ENCODE results near the gene STK11IP. TPM values are rescaled to one million over a fixed set of nuclear protein-coding genes. Genes with fewer than 3 reads are reported as not detected.

Gene STK11IP
- total RNA-seq, 1 experiment from 2014 or later = 45.0 TPM

DNA sequence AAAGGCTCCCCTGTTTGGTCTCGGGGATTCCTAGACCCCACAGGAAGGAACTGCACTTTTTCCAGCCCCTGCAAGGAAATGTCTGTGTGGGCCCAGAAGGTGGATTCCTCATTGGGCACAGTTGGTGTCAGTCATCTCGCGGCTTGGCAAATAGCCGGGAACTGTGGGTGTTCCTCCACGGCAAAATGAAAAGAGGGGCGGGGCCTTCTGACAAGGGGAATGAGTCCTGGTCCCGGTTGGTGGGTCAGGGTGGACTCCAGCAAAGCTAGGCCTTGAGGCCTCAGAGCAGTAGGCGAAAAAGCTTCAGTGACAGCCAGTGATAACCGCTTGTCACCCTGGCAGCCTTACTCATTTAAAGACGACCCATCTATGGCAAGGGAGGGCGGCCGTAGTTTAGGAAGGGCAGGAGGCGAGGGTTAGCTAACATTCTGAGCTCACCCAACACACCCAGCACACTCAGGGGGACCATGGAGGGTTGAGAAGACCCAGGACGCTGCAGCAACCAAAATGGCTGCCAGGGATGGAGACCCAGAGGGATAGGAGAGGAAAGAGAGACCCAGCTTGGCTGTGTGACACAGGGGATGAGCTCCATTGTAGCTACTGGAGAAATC lies 46.2 kb downstream of the STK11IP start:
- intact Hi-C loops (cut with micrococcal nuclease) = loop anchor here (10.0 kb wide), 1 partner anchor 239 kb away; no protein-coding TSS in a partner anchor
- Histone ChIP-seq H3K4me3 (replicated peaks in 1 of 2; ENCODE audit: low read depth in 1 of 2, low read length in 2 of 2) (no peak overlapping the region), H3K27me3 (ENCODE audit: insufficient read depth, low read length) (no peaks in the 10 kb centered on the region), H3K79me2 (ENCODE audit: insufficient read depth, low read length) (no peaks in the 10 kb centered on the region), H3K9ac (ENCODE audit: low read length) (no peak overlapping the region), H3K9me3 (ENCODE audit: control insufficient read depth in 1 of 2, insufficient read depth in 1 of 2, low read depth in 1 of 2, low read length in 2 of 2) (no peaks in the 10 kb centered on the region), H3K36me3 (ENCODE audit: control insufficient read depth in 1 of 2, insufficient read depth in 2 of 2, low read length in 2 of 2) (peaks cover 2 to 11% of the 10 kb centered on the region in 2 experiments; a peak in 2 of 4 replicates), H3K4me1 (ENCODE audit: control insufficient read depth in 1 of 2, insufficient read depth in 2 of 2, low read length in 2 of 2) (peaks cover 24 to 56% of the 10 kb centered on the region in 2 experiments), H3K4me2 (ENCODE audit: low read length) (no peak overlapping the region), H4K20me1 (ENCODE audit: insufficient read depth) (no peaks in the 10 kb centered on the region), H3K27ac (ENCODE audit: low read depth, low read length) (no peak overlapping the region), H2AFZ (ENCODE audit: low read depth, low read length, poor library complexity, severe bottlenecking) (no peak overlapping the region), H3K9me2 (ENCODE audit: insufficient read depth) (no peaks in the 10 kb centered on the region)
- BruUV-seq (replicated peaks) = no TSS peak
- TF ChIP-seq TCF7L2 (IDR thresholded peaks at IDR 0.05; ENCODE audit: borderline replicate concordance, extremely low read depth, insufficient read depth, insufficient read length) (peak; percentile 30), SP1 (IDR thresholded peaks at IDR 0.05; ENCODE audit: low read depth) (no peak)
- TF ChIP-seq, protein P1, sequence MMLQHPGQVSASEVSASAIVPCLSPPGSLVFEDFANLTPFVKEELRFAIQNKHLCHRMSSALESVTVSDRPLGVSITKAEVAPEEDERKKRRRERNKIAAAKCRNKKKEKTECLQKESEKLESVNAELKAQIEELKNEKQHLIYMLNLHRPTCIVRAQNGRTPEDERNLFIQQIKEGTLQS (IDR thresholded peaks at IDR 0.05) = no peak
- CTCF ChIA-PET = interaction anchor here (3.3 kb wide), 1 partner anchor 45 kb away, joined by 16 read pairs; no protein-coding TSS in a partner anchor
- DNase-seq (ENCODE audit: low read depth, low spot score) = no peak
- RAD21 ChIA-PET (ENCODE audit: low non-redundant PET in 1 of 2, low total read pairs in 2 of 2, uncharacterized antibody in 2 of 2, unreplicated experiment in 2 of 2) = no interaction called here
- POLR2A ChIA-PET = no interaction called here
- no peak for ATAC-seq

DNA sequence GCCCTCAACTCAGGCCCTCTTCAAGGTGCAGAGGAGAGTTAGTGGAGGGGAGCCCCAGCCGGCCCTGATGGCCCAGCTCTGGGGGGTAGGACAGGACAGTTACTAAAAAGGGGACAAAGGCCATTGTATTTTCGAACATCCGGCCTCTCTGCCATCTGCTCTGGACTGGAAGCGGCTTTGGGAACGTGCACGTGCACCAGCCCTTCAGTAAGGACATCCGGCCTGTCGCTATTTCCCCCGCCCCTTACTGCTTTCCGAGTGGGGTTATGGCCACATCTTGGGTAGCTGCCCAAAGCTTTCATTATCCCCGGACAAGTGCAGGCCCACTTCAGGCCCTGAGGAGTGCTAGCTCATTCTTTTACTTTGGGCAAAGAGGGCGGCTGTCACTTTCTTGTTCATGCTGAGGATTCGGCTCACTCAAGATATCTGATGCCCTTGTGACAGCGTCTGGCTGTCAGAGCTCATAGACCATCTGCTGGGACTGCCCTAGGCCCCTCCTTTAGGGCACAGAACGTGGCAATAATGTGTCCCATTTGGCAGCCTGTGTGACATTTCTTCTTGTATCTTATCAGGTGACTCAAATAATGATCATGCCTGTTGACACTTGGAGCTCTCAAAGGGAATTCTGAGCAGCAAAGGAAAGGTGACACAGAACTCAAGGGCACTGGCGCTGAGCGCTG lies 47.3 kb downstream of the STK11IP start:
- ATAC-seq (no peak), DNase-seq (ENCODE audit: low read depth, low spot score) (no peak)
- Histone ChIP-seq H3K4me1 (ENCODE audit: control insufficient read depth in 1 of 2, insufficient read depth in 2 of 2, low read length in 2 of 2) (peaks cover 24 to 56% of the 10 kb centered on the region in 2 experiments), H3K27me3 (ENCODE audit: insufficient read depth, low read length) (no peaks in the 10 kb centered on the region), H3K36me3 (ENCODE audit: control insufficient read depth in 1 of 2, insufficient read depth in 2 of 2, low read length in 2 of 2) (peaks cover 2 to 9% of the 10 kb centered on the region in 2 experiments; a peak in 2 of 4 replicates), H4K20me1 (ENCODE audit: insufficient read depth) (no peaks in the 10 kb centered on the region), H3K27ac (ENCODE audit: low read depth, low read length) (peak overlapping the region; percentile 50), H2AFZ (ENCODE audit: low read depth, low read length, poor library complexity, severe bottlenecking) (no peak overlapping the region), H3K4me2 (ENCODE audit: low read length) (peak overlapping the region; percentile 68), H3K4me3 (replicated peaks in 1 of 2; ENCODE audit: low read depth in 1 of 2, low read length in 2 of 2) (no peak overlapping the region), H3K9me2 (ENCODE audit: insufficient read depth) (no peaks in the 10 kb centered on the region), H3K79me2 (ENCODE audit: insufficient read depth, low read length) (no peaks in the 10 kb centered on the region), H3K9me3 (ENCODE audit: control insufficient read depth in 1 of 2, insufficient read depth in 1 of 2, low read depth in 1 of 2, low read length in 2 of 2) (no peaks in the 10 kb centered on the region), H3K9ac (ENCODE audit: low read length) (peak overlapping the region; percentile 5)
- POLR2A ChIA-PET = interaction anchor here (0.8 to 2.2 kb wide), 3 partner anchors 17 to 44 kb away, joined by 4 to 10 read pairs (median 4); no protein-coding TSS in a partner anchor
- intact Hi-C loops (cut with micrococcal nuclease) = loop anchor here (10.0 kb wide), 1 partner anchor 240 kb away; no protein-coding TSS in a partner anchor
- RAD21 ChIA-PET (ENCODE audit: low non-redundant PET in 1 of 2, low total read pairs in 2 of 2, uncharacterized antibody in 2 of 2, unreplicated experiment in 2 of 2) = interaction anchor here in 1 of 2 experiments (0.7 kb wide), 1 partner anchor 101 kb away, joined by 3 read pairs; the partner anchor contains the start of gene TMEM198
- BruUV-seq (replicated peaks) = no TSS peak
- CTCF ChIA-PET = interaction anchor here (0.6 to 3.3 kb wide), 5 partner anchors 10 to 115 kb away, joined by 3 to 16 read pairs (median 6); no protein-coding TSS in a partner anchor
- TF ChIP-seq, protein P2, sequence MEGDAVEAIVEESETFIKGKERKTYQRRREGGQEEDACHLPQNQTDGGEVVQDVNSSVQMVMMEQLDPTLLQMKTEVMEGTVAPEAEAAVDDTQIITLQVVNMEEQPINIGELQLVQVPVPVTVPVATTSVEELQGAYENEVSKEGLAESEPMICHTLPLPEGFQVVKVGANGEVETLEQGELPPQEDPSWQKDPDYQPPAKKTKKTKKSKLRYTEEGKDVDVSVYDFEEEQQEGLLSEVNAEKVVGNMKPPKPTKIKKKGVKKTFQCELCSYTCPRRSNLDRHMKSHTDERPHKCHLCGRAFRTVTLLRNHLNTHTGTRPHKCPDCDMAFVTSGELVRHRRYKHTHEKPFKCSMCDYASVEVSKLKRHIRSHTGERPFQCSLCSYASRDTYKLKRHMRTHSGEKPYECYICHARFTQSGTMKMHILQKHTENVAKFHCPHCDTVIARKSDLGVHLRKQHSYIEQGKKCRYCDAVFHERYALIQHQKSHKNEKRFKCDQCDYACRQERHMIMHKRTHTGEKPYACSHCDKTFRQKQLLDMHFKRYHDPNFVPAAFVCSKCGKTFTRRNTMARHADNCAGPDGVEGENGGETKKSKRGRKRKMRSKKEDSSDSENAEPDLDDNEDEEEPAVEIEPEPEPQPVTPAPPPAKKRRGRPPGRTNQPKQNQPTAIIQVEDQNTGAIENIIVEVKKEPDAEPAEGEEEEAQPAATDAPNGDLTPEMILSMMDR (IDR thresholded peaks at IDR 0.05 in 2 of 3, conservative IDR thresholded peaks at IDR 0.05 in 1 of 3; ENCODE audit: borderline replicate concordance in 1 of 3, insufficient read depth in 1 of 3, low read depth in 2 of 3, low read length in 2 of 3) = no peak
- TF ChIP-seq FOSL1 (IDR thresholded peaks at IDR 0.05; ENCODE audit: low read depth) (no peak), POLR2A (IDR thresholded peaks at IDR 0.05; ENCODE audit: borderline replicate concordance, extremely low read depth, insufficient read depth, insufficient read length) (no peak), JUND (IDR thresholded peaks at IDR 0.05) (no peak), EZH2 (IDR thresholded peaks at IDR 0.05) (no peak), RAD21 (IDR thresholded peaks at IDR 0.05; ENCODE audit: low read depth) (no peak), YY1 (IDR thresholded peaks at IDR 0.05; ENCODE audit: extremely low read depth, insufficient replicate concordance, low read depth, low read length) (no peak), TCF7L2 (IDR thresholded peaks at IDR 0.05; ENCODE audit: borderline replicate concordance, extremely low read depth, insufficient read depth, insufficient read length) (no peak), POLR2AphosphoS5 (IDR thresholded peaks at IDR 0.05; ENCODE audit: low read depth, low read length) (no peak), ELF1 (IDR thresholded peaks at IDR 0.05; ENCODE audit: borderline replicate concordance, low read depth) (no peak), ZFX (IDR thresholded peaks at IDR 0.05) (no peak)
- TF ChIP-seq, protein P3, sequence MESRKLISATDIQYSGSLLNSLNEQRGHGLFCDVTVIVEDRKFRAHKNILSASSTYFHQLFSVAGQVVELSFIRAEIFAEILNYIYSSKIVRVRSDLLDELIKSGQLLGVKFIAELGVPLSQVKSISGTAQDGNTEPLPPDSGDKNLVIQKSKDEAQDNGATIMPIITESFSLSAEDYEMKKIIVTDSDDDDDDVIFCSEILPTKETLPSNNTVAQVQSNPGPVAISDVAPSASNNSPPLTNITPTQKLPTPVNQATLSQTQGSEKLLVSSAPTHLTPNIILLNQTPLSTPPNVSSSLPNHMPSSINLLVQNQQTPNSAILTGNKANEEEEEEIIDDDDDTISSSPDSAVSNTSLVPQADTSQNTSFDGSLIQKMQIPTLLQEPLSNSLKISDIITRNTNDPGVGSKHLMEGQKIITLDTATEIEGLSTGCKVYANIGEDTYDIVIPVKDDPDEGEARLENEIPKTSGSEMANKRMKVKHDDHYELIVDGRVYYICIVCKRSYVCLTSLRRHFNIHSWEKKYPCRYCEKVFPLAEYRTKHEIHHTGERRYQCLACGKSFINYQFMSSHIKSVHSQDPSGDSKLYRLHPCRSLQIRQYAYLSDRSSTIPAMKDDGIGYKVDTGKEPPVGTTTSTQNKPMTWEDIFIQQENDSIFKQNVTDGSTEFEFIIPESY (IDR thresholded peaks at IDR 0.05; ENCODE audit: extremely low read depth, insufficient replicate concordance, low read length) = no peak

Measured in HCT116 (cell line).